Activated CD8-positive, alpha-beta memory T cell treated with anti-CD3 and anti-CD28 coated beads, Interleukin-2, amount 50 U/mL, for 4 hours (primary cell): Measurements from ENCODE around the gene C1S.

Experiments
- DNase-seq: peaks from one replicate; pipeline ENCODE4 v3.0.0-alpha.2; 2020

The C1S gene

DNA sequence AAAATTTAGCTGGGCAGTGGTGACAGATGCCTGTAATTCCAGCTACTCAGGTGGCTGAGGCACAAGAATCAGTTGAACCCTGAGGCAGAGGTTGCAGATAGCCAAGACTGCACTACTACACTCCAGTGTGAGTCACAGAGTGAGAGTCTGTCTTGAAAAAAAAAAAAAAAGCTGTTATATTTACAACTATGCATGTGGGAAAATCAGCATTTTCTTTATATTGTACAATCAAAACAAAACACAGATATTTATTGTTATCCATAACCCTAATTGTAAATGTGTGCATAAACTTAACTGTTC, 19.3 kb downstream of the C1S start:
- no peak for DNase-seq

DNA sequence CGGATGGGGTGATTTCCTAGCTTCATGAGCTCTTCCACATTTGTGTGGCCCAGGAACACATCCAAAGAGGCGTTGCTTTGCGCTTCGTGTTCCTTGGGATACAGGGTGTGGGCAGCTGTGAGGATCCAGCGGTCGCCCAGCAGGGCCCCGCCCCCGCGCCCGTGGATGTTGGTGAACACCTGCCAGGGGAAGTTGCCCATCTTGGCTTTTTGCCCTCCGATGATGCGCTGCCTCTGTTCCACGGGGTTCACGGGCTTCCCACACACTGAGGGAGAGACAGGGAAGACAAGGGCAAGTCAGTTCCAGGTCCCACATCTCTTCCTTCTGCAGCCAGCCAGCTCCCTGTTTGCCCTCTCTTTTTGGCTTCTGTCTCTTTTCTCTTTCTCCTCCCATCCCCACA, 20.5 kb downstream of the C1S start:
- no peak for DNase-seq

DNA sequence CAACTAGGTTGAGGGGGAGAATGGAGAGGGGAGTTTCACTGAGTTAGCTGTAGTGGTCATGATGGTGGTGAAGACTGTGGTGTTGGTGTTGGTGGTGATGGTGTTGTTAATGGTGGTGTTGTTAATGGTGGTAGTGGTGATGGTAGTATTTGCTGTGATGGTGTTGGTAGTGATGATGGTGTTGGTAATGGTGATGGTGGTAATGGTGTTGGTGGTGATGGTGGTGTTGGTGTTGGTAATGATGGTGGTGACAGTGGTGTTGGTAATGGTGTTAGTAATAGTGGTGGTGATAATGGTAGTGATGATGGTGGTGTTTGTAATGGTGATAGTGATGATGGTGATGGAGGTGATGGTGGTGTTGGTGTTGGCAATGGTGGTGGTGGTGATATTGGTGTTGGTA, 22.6 kb downstream of the C1S start:
- no peak for DNase-seq

DNA sequence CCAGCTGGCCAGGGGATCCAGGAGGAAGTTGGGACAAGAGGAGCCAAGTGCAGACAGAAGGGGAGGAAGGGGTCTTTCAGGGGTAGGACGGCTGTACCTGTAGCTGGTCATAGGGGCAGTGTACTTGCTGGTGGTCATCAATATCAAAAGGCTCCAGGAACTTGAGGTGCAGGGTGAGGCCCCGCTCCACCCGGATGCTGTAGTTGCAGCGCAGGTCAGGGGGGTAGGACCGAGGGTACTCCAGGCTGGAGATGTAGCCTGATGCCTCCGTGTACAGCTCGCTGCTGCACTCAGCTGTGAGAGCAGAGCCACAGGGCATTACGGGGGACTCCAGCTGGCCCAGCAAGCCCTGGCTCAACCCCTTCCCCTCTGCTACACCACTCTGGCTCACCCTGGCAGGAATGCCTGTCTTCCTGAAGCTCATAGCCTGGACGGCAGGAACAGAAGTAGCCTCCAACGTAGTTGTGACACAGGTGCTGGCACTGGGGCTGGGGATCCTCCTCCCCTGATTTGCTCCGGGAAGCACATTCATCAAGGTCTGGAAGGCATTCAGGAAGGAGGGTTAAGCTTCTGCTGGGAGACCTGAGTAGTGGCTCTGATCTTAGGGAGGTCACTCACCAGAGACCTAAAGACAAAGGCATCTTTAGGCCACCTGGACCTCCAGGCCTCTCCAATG, 28.8 kb downstream of the C1S start:
- no peak for DNase-seq

DNA sequence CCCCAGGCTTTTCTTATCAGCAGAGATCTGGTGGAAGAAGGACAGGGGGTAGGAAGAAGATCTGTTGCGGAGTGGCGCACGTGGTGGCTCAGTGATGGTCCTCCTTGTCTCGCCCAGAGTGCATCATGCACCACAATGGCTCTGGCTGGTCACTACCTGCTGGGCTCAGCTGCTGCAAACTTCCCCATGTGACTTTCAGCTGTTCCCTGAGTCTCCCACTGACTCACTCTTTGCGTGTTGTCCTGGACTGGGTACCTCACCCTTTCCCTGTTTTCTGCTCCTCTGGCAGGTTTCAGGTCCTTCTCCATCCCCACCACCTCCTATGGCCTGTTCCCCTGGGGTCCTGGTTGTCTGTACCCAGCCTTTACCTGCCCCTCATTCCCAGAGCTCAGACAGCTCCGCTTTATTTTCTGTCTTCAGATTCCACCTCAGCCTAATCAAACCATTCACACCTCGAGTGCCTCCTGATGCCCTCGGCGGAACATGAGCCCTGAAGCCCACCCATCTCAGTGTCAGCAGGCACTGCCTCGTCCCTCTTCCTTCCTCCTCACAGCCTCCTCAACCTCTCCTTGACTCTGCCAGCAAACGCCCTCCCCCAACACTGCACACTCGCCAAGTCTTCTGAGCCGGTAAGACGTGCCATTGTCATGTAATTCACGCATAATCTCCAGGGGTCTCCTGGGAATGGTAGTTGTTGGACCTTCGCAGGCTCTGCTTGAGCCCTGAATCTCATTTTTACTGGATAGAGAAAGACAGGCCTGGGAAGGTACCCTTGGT, 29.9 kb downstream of the C1S start:
- DNase-seq: no peak

DNA sequence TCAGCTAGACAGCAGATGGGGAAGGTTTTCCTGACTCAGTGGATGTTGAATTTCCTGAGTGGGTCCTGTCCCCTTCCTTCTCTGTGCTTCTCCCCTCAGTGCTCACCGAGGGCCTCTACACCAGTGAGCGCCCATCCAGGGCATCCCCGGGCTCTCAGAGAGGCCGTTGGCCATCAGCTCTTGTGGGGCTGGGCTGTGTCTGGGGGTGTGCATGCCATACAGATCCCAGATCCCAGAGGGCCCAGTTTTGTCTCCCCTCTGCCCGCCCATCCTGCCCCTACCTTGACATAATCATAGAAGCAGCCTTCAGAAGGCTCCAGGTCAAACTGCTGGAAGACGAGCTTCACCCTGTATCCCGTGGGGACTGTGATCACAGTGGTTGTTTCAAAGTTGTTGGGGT, 30.7 kb downstream of the C1S start:
- DNase-seq: no peak

DNA sequence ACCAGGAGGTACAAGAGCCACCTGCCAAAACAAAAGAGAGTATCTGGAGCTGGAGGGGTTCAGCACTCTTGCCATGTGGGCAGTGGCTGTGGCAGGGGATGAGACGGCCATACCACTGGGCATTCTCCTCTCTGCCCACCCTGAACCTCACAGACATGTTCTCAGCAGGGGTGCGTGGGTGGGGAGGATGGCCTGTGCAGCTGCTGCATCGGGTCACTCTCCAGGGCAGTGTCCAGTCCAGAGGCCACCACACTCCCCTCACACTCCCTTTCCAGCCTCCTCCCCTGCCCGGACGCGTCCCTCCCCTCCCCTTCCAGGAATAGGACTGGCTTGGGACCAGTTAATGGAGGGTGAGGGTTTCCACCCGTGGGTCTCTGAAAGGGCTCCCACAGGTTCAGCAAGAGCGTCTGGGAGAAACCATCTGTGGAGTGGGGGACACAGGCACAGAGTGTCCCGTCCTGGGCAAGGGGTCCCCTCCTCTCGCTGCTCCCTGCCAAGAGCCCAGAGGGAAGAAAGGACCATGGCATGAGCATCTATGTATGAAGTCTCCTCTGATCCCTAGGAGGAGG, 31.2 kb downstream of the C1S start:
- DNase-seq: no peak

DNA sequence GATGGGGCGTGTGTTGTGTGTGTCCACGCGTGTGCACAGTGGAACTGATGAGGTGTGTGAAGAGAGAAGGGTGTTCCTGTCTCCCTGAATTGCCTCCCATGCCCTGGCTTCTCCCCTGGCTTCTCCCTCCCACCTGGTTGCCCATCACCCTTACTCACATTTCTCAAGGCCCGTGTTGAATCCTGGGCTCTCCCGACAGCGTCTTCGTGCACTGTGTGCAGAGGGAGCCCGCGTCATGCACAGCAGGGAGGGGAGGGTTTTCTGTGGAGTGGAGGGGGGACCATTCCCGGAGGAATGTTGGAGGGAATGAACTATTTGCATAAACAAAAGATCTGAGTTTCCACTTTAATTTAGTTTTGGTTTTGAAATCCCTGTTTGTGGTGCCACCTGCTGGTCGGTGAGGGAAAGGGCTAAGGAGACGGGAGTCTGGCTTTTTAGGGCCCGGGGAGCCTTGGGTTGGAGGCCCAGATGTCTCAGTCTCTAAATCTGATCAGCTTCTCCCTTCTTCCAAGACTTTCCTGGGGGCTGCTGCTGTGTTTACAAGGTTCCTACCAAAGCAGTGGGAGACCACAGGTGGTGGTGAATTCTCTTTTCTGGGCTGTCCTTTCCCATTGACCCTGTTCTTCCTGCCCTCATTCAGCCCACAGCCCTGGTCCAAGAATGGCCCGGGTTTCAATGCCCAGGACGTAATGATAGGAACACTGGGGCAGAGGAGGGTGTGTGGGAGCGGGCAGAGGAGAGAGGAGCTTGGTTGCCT, 31.9 kb downstream of the C1S start, which contains the start of gene C1R:
TSS of gene C1R (minus strand) at position 217 of the 757 bp plus-strand sequence. CDS start at position 160, 57 bp downstream.
- peak; percentile 72 for DNase-seq

DNA sequence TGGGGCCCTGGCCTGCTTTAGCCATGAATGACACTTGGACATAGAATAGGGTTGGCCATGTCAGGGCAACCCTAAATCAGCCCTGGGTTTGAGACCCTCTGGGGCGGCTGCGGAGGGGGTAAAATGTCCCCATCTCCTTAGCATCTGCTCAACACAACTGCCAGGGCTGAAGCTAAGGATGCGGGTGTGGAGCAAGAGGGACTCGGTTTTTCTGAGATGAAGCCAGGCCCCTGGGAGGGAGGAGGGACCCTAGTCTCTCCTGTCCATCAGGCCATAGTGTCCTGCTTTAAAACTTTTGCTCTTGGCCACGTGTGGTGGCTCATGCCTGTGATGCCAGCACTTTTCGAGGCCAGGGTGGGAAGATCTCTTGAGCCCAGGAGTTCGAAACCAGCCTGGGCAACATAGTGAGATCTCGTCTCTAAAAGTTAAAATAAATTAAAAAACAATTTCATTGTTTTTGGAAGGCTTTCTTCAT, 32.5 kb downstream of the C1S start:
- no peak for DNase-seq

DNA sequence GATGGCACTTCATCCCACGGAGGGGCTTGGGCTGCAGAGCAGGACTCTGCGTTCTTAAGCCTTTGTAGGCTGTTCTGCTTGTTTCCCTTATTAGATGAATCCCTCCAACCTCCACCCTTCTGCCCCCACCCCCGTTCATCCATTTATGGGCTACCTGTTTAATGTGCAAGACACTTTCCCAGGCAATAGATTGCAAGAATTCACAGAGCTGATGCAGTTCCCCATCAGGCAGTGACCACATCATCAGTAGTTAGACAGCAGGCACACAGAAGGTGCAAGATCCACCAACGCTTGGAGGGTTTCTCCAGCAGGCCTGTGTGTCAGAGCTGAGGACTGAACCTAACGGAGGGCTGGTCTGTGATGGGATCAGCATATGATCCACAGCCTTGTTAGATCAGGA, 33.0 kb downstream of the C1S start:
- no peak for DNase-seq

DNA sequence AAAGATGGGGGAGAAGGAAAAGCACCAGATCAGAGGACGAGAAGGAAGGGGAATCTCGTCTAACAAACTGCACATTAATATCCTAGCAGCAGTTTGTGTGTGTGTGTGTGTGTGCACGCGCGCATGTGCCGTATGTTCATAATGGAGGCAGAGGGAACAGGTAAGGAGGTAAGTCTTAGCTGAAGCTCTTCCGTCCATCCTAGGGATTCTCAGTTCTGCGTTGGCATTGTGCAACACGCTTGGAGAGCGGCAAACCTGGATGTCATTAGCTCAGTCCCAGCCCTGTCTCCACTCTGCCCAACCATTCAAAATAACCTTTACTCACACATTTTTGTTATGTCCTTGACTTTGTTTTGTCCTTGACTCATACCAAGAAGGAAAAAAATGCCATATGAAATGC, 33.4 kb downstream of the C1S start:
- no peak for DNase-seq

DNA sequence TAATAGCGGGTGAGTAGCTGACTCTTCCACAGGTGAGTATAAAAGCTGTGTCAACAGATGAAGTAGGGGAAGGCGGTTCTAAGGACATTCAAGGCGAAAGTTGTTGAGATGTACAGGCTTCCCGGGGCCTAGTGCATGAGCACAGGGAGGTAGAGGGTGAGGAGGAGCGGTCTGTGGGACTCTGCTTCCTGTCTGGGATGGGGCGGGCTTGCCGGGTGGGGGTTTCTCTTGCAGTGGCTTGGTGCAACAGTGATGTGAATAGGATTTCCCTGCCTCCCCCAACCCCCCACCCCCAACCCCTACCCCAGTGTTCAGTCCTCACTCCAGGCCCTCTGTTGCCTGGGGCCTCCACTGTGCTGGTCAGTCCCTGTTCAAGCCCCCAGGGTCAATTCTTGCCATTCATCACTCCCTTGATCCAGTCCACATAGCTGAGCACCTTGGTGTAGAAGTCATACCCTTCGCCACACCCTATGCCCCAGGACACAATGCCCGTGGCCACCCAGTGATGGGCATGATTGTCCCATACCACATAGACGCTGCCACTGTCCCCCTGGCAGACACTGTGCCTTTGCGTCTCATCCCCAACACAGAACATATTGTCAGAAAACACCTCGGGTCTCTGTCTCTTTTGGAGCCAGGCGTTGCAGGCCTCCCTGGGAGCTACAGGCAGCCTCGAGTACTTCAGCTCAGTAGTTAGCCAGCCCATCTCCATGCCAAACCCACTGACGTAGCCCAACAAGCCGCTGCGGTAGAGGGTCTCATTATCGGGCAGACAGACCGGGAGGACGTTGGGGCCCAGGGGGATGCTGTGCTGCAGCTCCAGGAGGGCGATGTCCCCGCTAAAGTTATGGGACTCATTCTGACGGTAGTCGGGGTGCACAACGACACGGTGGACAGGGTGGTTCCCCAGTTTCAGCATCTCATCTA, 35.8 kb downstream of the C1S start:
- no peak for DNase-seq

DNA sequence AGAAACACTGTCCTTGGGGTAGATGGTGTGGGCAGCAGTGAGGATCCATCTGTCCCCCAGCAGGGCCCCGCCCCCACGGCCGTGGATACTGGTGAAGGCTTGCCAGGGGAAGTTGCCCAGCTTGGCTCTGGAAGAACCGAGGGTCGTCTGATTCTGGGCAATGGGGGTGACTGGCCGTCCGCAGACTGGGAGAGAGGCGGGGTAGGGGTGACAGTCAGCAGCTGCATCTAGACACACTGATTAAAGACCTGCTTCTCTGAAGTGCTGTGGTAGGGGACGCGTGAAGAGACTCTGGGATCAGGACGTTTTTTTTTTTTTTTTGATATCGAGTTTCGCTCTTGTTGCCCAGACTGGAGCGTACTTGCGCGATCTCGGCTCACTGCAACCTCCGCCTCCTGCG, 36.5 kb downstream of the C1S start:
- no peak for DNase-seq

DNA sequence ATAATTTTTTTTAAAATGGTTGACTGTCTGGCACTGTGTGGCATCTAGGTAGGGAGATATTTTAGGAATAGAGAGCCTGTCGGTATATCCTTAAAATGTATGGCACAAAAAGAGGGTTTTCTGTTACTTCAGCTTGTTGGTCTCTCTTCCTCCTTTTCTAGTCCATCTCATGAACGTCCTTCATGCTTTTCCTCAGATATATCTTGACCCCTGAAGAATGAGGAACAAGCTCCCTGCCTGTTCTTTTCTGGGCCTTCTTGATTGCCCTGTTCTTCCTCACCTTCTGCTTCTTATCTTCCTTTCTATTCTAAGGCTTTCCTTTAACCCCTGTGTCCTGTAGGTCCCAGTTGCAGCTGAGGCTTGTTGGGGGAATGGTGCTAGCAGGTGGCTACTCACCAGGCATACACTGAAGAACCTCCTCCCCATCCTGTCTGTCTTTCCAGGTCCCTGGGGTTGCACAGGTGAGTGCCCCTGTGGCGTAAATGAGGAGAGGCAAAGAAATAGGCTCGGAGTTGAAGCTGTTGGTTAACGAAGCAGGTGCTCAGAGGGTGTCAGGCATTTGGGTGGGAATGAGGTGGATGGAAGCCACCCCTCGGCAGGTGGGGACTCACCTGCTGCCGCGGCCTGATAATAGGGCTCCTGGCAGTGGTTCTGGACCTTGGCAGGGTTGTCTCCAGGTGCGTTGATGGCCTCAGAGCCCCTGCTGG, 38.9 kb downstream of the C1S start:
- no peak for DNase-seq

DNA sequence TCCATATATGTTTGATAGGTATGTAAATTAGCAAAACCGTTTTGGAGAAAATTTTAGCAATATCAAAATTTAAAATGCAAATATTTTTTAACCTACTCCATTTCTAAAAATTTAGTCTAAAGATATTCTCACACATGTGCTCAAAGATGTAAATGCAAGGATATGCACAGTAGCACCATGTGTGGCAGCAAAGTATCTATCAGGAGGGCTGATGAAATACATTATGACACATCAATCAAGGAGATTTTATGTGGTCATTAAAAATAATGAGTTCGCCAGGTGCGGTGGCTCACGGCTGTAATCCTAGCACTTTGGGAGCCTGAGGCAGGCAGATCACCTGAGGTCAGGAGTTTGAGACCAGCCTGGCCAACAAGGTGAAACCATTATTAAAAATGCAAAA, 39.7 kb downstream of the C1S start:
- DNase-seq: no peak

DNA sequence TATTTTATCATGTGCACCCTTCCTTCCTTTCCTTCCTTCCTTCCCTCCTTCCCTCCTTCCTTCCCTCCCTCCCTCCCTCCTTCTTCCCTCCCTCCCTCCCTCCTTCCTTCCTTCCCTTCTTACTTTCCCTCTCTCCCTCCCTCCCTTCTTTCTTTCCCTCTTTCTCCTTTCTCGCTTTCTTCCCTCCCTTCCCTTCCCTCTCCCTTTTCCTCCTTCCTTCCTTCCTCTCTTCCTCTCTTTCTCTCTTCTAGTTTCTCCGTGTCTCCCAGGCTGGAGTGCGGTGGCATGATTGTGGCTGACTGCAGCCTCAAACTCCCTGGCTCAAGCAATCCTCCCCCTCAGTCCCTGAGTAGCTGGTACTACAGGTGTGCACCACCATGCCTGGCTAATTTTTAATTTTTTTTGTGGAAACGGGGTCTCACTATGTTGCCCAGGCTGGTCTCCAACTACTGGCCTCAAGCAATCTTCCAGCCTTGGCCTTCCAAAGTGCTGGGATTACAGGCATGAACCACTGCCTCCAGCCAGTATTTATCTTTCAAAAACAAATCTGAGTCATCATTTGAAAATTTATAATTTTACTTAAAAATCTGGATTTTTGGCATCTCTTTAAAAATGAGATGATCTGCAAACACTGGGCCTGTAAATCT, 40.7 kb downstream of the C1S start:
- DNase-seq: no peak

DNA sequence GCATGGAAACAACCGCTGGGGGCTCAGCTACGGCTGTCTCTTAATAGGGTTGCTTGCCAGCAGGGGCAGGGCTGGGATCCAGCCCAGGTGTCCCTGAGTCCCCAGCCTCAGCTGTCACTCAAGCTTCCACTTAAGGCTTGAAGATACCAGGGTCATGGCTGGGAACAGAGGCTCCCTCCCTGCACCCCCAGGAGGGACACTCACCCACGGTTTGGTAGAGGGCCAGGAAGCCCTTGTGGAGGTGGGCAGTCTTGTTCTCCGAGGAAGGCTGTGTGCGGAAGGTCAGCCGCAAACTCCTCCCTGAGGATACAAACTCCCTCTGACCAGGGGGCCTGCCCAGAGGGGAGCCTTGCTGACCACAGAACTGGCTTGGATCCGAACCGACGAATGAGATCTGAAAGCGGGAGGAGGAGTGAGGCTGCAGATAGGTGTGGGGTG, 41.2 kb downstream of the C1S start:
- no peak for DNase-seq

DNA sequence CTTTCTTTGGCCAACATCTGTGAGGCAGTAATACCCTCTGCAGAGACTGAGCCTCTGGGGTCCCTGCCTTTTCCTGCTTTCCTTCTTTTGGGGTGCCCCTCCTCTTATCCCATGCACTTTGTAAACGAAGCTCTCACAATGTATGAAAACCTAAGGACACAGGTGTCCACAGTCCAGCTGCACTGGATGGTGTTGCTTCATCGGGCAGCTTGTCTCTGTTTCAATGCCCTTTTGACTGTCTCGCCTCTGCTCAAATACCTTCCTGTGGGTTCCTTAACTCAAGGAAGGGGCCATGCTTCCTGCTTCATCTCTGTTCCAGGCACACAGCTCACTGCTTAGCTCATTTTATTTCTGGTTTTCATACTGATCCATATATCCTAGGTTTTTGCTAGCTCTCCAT, 42.1 kb downstream of the C1S start:
- no peak for DNase-seq

DNA sequence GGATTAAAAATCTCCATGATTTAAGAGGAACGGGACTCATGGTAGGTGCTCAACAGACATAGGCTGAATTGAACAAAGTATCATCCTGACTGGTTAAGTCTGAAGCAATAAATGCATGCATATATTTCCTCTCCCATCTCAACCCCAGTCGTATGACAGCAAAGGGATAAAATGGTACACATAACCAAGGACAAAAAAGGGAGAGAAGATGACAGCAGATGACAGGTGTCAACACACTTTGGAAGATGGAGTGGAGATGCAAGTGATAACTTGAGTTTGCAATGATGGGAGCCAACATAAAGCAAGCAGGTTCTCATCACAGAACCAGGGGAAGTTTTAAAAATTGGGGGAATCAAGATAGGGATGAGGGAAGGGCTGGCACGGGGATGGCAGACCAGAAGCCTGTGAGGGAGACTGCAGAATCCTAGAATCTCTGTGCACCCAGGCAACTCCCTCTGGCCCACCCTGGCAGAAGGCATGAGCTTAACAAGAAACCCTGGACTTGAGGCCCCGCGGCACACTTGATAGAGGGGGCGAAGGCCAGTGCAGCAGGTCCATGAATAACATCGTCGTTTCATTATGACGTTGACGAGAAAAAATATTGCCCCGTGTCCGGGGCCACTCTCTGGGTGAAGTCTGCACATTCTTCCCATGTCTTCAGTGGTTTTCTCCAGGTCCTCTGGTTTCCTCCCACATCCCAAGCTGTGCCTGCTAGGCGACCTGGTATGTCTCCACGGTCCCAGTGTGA, 43.5 kb downstream of the C1S start:
- no peak for DNase-seq

DNA sequence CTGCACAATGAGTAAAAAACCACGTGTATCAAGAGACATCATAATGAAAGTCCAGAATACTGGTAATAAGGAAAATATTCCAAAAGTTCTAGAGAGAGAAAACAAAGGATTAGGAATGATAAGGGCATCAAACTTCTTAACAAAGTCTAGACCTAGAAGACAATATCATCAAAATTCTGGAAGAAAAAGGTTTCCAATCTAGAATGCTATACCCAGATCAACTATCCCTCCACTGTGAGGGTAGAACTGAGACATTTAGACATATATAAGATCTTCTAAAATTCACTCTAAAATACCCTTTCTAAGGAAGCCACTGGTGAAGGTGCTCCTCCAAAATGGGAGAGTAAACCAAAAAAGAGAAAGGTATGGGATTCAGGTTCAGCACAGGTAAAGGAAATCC, 45.6 kb downstream of the C1S start:
- DNase-seq: no peak
